Choroid plexus epithelial cell (primary cell): ENCODE data around the gene MAP7D1.

ENCODE experiments used
- DNase-seq: peaks from one replicate; pipeline ENCODE4 v3.0.0-alpha.2; 2010; ENCODE audit warnings: low read depth
- H3K4me3 ChIP-seq: 2 replicates; pipeline ENCODE4 v1.5.1; 2011; ENCODE audit warnings: low read depth, mild to moderate bottlenecking, control low read depth, low read length, moderate library complexity
- CTCF ChIP-seq: conservative IDR thresholded peaks from 2 replicates; pipeline ENCODE4 v1.5.1; 2011; ENCODE audit warnings: low read depth, mild to moderate bottlenecking, control low read depth, inconsistent platforms, low read length, moderate library complexity

Gene MAP7D1

GRCh38 chr1:36126797-36127500 is 29.0 kb upstream of the MAP7D1 start:
- no peak for DNase-seq
- no peak for TF ChIP-seq CTCF
- H3K4me3 ChIP-seq: no peak overlapping the region

- no peak overlapping the region for H3K4me3 ChIP-seq
- TF ChIP-seq CTCF: no peak
- DNase-seq: no peak
These were observed 27.6 kb upstream of the MAP7D1 start for GRCh38 chr1:36128126-36128904.

- TF ChIP-seq CTCF: no peak
- DNase-seq: no peak
These were observed 27.1 kb upstream of the MAP7D1 start for GRCh38 chr1:36128905-36129206.

GRCh38 chr1:36132029-36132428 is 23.9 kb upstream of the MAP7D1 start:
- no peak overlapping the region for H3K4me3 ChIP-seq
- TF ChIP-seq CTCF: no peak
- DNase-seq: no peak

More at GRCh38 chr1:36128905-36129206, 27.1 kb upstream of the MAP7D1 start:
- no peak overlapping the region for H3K4me3 ChIP-seq

GRCh38 chr1:36133484-36133883 is 22.5 kb upstream of the MAP7D1 start:
- DNase-seq: peak; percentile 67
- no peak for TF ChIP-seq CTCF
- no peak overlapping the region for H3K4me3 ChIP-seq

- no peak overlapping the region for H3K4me3 ChIP-seq
- DNase-seq: no peak
- no peak for TF ChIP-seq CTCF
These were observed 21.9 kb upstream of the MAP7D1 start for GRCh38 chr1:36134031-36134430.
